Thyroid gland (tissue), 4 donors: ENCODE measurements around the gene ZBTB7B.

Source experiments
- POLR2A ChIP-seq, 2 donors: fragments of 450-650 bp; IDR thresholded peaks; one replicate each; pipeline ENCODE4 v1.6.1; 2017; ENCODE audit warnings: antibody characterized with exemption in 2 of 2, mild to moderate bottlenecking in 2 of 2, moderate library complexity in 1 of 2
- TF ChIP-seq, protein P1 (sequence below), 6 experiments: fragments of 200-600 bp in 3 of 6; fragments of 450-650 bp in 3 of 6; sonication (generic) in 3 of 6; IDR thresholded peaks; one replicate each; pipeline ENCODE4 v1.5.1; 2016 to 2019; ENCODE audit warnings: antibody characterized with exemption in 6 of 6, mild to moderate bottlenecking in 2 of 6, inconsistent platforms in 1 of 6, moderate library complexity in 1 of 6

DNA sequence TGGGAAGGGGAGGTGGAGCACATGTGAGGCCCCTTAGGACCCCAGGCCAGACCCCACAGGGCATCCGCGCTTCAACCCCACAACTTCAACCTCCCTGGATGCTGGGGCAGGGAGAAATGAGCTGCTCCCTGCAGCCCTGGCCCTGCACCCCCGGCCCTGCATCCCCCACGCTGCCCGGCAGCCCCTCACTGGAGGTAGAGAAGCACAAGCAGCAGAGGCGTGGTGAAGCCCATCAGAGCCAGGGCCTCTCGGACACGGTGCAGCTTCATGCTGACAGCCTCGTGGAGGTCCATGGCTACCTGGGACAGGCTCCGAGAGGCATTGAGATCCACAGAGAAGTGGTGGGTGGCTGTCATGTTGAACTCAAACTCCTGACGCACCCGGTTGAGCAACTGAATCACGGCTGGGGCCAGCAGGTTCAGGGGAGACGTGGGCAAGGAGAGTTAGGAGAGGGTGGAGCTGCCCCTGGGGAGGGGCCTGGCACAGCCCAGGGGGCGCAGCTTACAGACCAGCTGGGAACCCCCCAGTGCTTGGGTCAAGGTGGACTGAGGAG is 27.7 kb downstream of the ZBTB7B start:
- TF ChIP-seq, protein P1, sequence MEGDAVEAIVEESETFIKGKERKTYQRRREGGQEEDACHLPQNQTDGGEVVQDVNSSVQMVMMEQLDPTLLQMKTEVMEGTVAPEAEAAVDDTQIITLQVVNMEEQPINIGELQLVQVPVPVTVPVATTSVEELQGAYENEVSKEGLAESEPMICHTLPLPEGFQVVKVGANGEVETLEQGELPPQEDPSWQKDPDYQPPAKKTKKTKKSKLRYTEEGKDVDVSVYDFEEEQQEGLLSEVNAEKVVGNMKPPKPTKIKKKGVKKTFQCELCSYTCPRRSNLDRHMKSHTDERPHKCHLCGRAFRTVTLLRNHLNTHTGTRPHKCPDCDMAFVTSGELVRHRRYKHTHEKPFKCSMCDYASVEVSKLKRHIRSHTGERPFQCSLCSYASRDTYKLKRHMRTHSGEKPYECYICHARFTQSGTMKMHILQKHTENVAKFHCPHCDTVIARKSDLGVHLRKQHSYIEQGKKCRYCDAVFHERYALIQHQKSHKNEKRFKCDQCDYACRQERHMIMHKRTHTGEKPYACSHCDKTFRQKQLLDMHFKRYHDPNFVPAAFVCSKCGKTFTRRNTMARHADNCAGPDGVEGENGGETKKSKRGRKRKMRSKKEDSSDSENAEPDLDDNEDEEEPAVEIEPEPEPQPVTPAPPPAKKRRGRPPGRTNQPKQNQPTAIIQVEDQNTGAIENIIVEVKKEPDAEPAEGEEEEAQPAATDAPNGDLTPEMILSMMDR (IDR thresholded peaks at IDR 0.05) = no peak
- TF ChIP-seq POLR2A (IDR thresholded peaks at IDR 0.05) = no peak
